Endothelial cell (in vitro differentiated cells): ENCODE measurements around the gene ACOX2. TPM values are rescaled to one million over a fixed set of nuclear protein-coding genes. Genes with fewer than 3 reads are reported as not detected.

Experiments
- DNase-seq: peaks from one replicate; pipeline ENCODE4 v3.0.0; 2021; ENCODE audit warnings: low spot score
- H3K27ac Mint-ChIP-seq: one replicate; pipeline ENCODE4 v1.8.0; 2021; ENCODE audit warnings: mixed read lengths, inconsistent platforms; ENCODE audit not compliant: unreplicated experiment
- H3K27me3 Mint-ChIP-seq: one replicate; pipeline ENCODE4 v1.8.0; 2021; ENCODE audit warnings: mild to moderate bottlenecking, moderate library complexity, mixed read lengths, inconsistent platforms; ENCODE audit not compliant: unreplicated experiment
- H3K36me3 Mint-ChIP-seq: one replicate; pipeline ENCODE4 v1.8.0; 2021; ENCODE audit warnings: mild to moderate bottlenecking, low read depth, mixed read lengths, inconsistent platforms; ENCODE audit not compliant: unreplicated experiment
- H3K4me1 Mint-ChIP-seq: one replicate; pipeline ENCODE4 v1.8.0; 2021; ENCODE audit warnings: mild to moderate bottlenecking, mixed read lengths, inconsistent platforms; ENCODE audit not compliant: unreplicated experiment
- H3K4me3 Mint-ChIP-seq: one replicate; pipeline ENCODE4 v1.8.0; 2021; ENCODE audit warnings: mild to moderate bottlenecking, mixed read lengths, inconsistent platforms; ENCODE audit not compliant: unreplicated experiment
- H3K9me3 Mint-ChIP-seq: one replicate; pipeline ENCODE4 v1.8.0; 2021; ENCODE audit warnings: mixed read lengths, inconsistent platforms; ENCODE audit not compliant: unreplicated experiment
- CTCF ChIP-seq: fragments of 200-600 bp; sonication (generic); IDR thresholded peaks from one replicate; pipeline ENCODE4 v1.5.0; 2021; ENCODE audit warnings: antibody characterized with exemption; ENCODE audit not compliant: unreplicated experiment
- total RNA-seq: library from RNA; stranded (reverse); fragmentation: NEBNext Ultra II Directional; extraction: Animal tissue kit (Norgen Biotek cat#: 25700); gene quantifications from one replicate; pipeline ENCODE4 v1.2.1, GENCODE V29; 2021; ENCODE audit not compliant: unreplicated experiment

ACOX2 gene
- total RNA-seq, 1 donor from 2014 or later: 1.1 TPM

- no peak for TF ChIP-seq CTCF
- DNase-seq: no peak
Measured at GRCh38 chr3:58572013-58572633, 35.1 kb upstream of the ACOX2 start.

GRCh38 chr3:58570851-58571250 lies 33.9 kb upstream of the ACOX2 start:
- no peak for DNase-seq
- Mint-ChIP-seq H3K27me3 (peaks cover 5% of the 10 kb centered on the region), H3K9me3 (no peaks in the 10 kb centered on the region), H3K4me3 (no peak overlapping the region), H3K4me1 (no peaks in the 10 kb centered on the region), H3K27ac (no peak overlapping the region), H3K36me3 (no peaks in the 10 kb centered on the region)
- no peak for TF ChIP-seq CTCF

More at GRCh38 chr3:58572013-58572633, 35.1 kb upstream of the ACOX2 start:
- Mint-ChIP-seq H3K27ac (no peak overlapping the region), H3K4me3 (no peak overlapping the region), H3K27me3 (peaks cover 5% of the 10 kb centered on the region), H3K4me1 (no peaks in the 10 kb centered on the region), H3K9me3 (no peaks in the 10 kb centered on the region), H3K36me3 (no peaks in the 10 kb centered on the region)

GRCh38 chr3:58569287-58570001 lies 32.5 kb upstream of the ACOX2 start:
- Mint-ChIP-seq H3K27ac (no peak overlapping the region), H3K4me3 (no peak overlapping the region), H3K4me1 (no peaks in the 10 kb centered on the region), H3K9me3 (no peaks in the 10 kb centered on the region), H3K27me3 (peaks cover 5% of the 10 kb centered on the region), H3K36me3 (no peaks in the 10 kb centered on the region)
- no peak for TF ChIP-seq CTCF
- no peak for DNase-seq

- H3K27ac Mint-ChIP-seq: no peak overlapping the region
- peak; percentile 91 for TF ChIP-seq CTCF
- H3K9me3 Mint-ChIP-seq: no peaks in the 10 kb centered on the region
- peak; percentile 85 for DNase-seq
- no peaks in the 10 kb centered on the region for H3K4me1 Mint-ChIP-seq
- H3K4me3 Mint-ChIP-seq: no peak overlapping the region
- peaks cover 5% of the 10 kb centered on the region for H3K27me3 Mint-ChIP-seq
- H3K36me3 Mint-ChIP-seq: no peaks in the 10 kb centered on the region
Measured at GRCh38 chr3:58568572-58569286, 31.7 kb upstream of the ACOX2 start.

GRCh38 chr3:58567251-58567515 lies 30.2 kb upstream of the ACOX2 start:
- no peaks in the 10 kb centered on the region for H3K36me3 Mint-ChIP-seq
- H3K27ac Mint-ChIP-seq: no peak overlapping the region
- H3K4me3 Mint-ChIP-seq: no peak overlapping the region
- DNase-seq: no peak
- H3K4me1 Mint-ChIP-seq: no peaks in the 10 kb centered on the region
- peaks cover 2% of the 10 kb centered on the region for H3K27me3 Mint-ChIP-seq
- no peaks in the 10 kb centered on the region for H3K9me3 Mint-ChIP-seq
- TF ChIP-seq CTCF: no peak
